GM13976 (cell line): ENCODE data around the gene BPI.
"Not testable (repeated sequence)": the region's sequence is repeated elsewhere in the genome, so short reads cannot be mapped to it uniquely, and the experiment has no call there.

ENCODE experiments used
- DNase-seq: peaks from one replicate; pipeline ENCODE4 v3.0.0; 2012; ENCODE audit warnings: low spot score
- CTCF ChIP-seq: IDR thresholded peaks from 2 replicates; pipeline ENCODE4 v1.5.1; 2012; ENCODE audit warnings: borderline replicate concordance, mild to moderate bottlenecking; ENCODE audit not compliant: insufficient read depth; ENCODE audit errors: extremely low read depth, missing control alignments, control extremely low read depth
- in situ Hi-C: fragments of 300-500 bp; cut with MboI; formaldehyde crosslinking; loops from one replicate; pipeline ENCODE4 v1.12.0; 2022; ENCODE audit warnings: low sequenced_read_pairs, mixed read lengths, inconsistent platforms; ENCODE audit not compliant: unreplicated experiment

The BPI gene

GRCh38 chr20:38303908-38304379 lies at the start of gene BPI:
TSS of gene BPI (plus strand) at chr20:38304156. CDS start at chr20:38304224, 68 bp downstream.
- DNase-seq: peak; percentile 25
- TF ChIP-seq CTCF: no peak
- in situ Hi-C loops: no loop called here

- in situ Hi-C loops, DNase-seq: not testable (repeated sequence)
Measured at GRCh38 chr20:38254621-38255020, 49.3 kb upstream of the BPI start.

- TF ChIP-seq CTCF: no peak
- DNase-seq: no peak
- in situ Hi-C loops: no loop called here
Measured at GRCh38 chr20:38255393-38255792, 48.6 kb upstream of the BPI start.

- no peak for TF ChIP-seq CTCF
- in situ Hi-C loops: no loop called here
- DNase-seq: no peak
Measured at GRCh38 chr20:38256021-38256420, 47.9 kb upstream of the BPI start.

GRCh38 chr20:38256966-38257365 lies 47.0 kb upstream of the BPI start:
- no peak for DNase-seq
- in situ Hi-C loops: no loop called here
- no peak for TF ChIP-seq CTCF

GRCh38 chr20:38258545-38259215 lies 45.3 kb upstream of the BPI start:
- in situ Hi-C loops: no loop called here
- no peak for DNase-seq
- TF ChIP-seq CTCF: no peak

- DNase-seq: no peak
- in situ Hi-C loops: no loop called here
- no peak for TF ChIP-seq CTCF
Measured at GRCh38 chr20:38260025-38260377, 44.0 kb upstream of the BPI start.
